NT2/D1 (cell line): ENCODE results near the gene GPR65.

Source experiments
- SUZ12 ChIP-seq: IDR thresholded peaks from 2 replicates; pipeline ENCODE4 v1.6.1; 2011; ENCODE audit not compliant: insufficient read length, insufficient read depth; ENCODE audit errors: extremely low read depth
- YY1 ChIP-seq: IDR thresholded peaks from 2 replicates; pipeline ENCODE4 v1.6.1; 2011; ENCODE audit not compliant: insufficient read length, insufficient read depth
- ZNF274 ChIP-seq: IDR thresholded peaks from 2 replicates; pipeline ENCODE4 v1.6.1; 2011; ENCODE audit warnings: mild to moderate bottlenecking, low read depth, low read length

DNA sequence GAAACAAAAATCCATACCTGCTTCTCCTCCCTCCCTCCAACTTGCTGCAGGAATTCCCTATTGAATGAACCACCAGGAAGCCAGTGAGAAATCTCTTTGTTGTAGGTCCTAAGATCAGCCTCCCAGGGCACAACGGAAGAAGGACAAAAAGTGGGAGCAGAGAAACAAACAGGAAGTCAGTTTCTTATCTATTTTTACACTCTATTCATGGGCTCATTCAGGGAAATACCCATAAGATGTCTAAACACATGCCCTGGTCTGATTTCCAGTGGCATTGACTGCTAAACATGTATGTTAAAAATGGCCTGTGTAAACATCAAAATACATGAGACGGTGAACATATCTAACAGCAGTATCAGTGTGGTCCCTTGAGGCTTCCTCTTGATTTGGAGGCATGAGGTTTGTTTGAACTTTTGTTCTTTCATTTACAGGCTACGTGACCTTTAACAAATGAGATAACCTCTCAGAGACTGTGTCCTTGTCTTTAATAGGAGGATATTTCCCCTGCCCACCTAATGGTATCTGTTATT is 18.8 kb downstream of the GPR65 start:
- no peak for TF ChIP-seq ZNF274
- TF ChIP-seq YY1: no peak
- no peak for TF ChIP-seq SUZ12
